ENCODE measurements around the gene SMIM27. TPM values are rescaled to one million over a fixed set of nuclear protein-coding genes. Genes with fewer than 3 reads are reported as not detected.
"Not testable (repeated sequence)": the region's sequence is repeated elsewhere in the genome, so short reads cannot be mapped to it uniquely, and the experiment has no call there.

Gene SMIM27
- total RNA-seq, result 10 to 100 TPM; 15.1 to 17.9 TPM
- long read RNA-seq, partial matches to known transcripts, result 1 of 2 reads
- long read RNA-seq, other reads (novel, unspliced or antisense), result 1 of 2 reads

DNA sequence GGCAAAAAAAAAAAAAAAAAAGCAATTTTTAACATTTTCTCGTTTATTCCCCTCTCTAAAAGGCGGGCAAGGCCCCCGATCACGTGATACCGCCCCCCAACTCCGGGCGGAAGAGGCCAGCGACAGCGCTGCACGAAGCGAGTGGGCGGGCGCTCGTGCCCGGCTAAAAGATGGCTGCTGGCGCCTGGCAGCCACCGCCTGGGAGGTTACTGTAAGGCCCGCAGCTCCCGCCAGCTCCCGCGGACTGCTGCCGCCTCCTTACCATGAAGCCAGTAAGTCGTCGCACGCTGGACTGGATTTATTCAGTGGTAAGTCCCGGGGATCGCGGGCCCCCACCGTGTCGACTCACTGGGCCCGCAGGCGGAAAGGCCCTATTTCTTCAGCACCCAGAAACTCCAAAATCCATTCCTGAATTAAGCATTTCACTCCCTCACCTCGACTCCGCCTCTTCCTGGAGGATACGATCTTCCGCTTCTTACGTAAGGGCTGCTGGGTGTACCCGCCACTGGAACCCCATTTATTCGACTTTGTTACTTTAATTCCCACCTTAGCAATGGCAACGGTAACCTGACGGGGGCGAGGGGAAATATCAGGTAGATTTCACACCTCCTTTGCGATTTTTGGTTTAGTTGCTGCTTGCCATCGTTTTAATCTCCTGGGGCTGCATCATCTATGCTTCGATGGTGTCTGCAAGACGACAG, at the start of gene SMIM27, which contains the start of gene TOPORS:
Gene SMIM27 (plus strand): TSS at position 156 of the 701 bp plus-strand sequence. CDS start 108 bp downstream, at position 264.
Gene TOPORS (minus strand): TSS at position 415 of the 701 bp plus-strand sequence. CDS start 150 bp downstream, at position 265.
- intact Hi-C loops (cut with DNase I), result no loop called here

GRCh38 chr9:32502464-32502863, 49.7 kb upstream of the SMIM27 start:
- intact Hi-C loops (cut with DNase I), result no loop called here
- DNase-seq (no peak), ATAC-seq (no peak)

More for the DNA sequence above, at the start of gene SMIM27, which contains the start of gene TOPORS:
- ATAC-seq (peak; percentile 92 to 96), DNase-seq (peak; percentile 94)

- DNase-seq (no peak), ATAC-seq (no peak)
- intact Hi-C loops (cut with DNase I), result no loop called here
Observed at GRCh38 chr9:32503008-32503407, 49.1 kb upstream of the SMIM27 start.

DNA sequence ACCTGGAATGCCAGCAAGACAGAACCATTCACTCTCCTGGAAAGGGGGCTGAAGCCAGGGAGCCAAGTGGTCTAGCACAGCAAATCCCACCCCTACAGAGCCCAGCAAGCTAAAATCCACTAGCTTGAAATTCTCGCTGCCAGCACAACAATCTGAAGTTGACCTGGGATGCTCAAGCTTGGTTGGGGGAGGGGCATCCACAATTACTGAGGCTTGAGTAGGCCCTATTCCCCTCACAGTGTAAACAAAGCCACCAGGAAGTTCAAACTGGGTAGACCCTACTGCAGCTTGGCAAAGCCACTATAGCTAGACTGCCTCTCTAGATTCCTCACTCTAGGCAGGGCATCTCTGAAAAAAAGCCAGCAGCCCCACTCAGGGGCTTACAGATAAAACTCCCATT, 43.4 kb upstream of the SMIM27 start:
- ATAC-seq (no peak), DNase-seq (no peak)
- intact Hi-C loops (cut with DNase I), result no loop called here

DNA sequence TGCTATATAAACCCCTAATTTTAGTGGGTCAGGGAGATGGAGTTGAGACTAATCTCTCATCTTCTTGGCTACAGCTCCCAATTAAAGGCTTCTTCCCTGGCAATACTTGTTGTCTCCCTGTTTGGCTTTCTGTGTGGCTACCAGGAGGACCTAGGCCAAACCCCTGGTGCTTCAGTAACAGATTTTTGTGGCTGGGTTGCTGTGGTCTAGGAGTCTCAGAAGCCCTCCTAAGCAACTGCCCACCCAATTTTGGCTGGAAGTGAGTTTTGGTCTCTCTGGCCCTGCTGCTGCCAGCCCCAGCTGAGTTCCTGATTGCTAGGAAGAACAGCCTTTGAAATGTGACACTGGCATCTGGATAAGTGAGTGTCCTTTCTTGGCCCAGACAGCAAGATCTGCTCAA, 35.9 kb upstream of the SMIM27 start:
- intact Hi-C loops (cut with DNase I), result no loop called here
- DNase-seq (no peak), ATAC-seq (no peak)

GRCh38 chr9:32518276-32518675, 33.9 kb upstream of the SMIM27 start:
- no peak for DNase-seq
- no peak for ATAC-seq
- intact Hi-C loops (cut with DNase I), result no loop called here

DNA sequence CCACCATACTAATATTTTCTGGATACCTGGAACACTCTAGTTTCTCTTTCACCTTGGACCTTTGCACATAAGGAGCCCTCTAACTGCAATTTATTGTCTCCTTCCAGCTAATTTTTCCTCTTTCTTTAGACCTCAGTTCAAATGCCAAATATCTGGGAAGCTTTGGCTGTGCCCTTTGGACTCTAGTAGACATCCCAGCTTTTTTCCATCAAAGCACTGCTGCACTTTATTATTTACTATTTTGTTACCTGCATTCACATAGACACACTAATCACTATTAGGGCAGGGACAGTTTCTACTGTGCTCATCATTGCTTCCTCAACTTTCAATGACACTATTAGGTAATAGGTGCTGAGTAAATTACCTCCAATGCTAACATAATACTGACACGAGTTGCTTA, 28.2 kb upstream of the SMIM27 start:
- no peak for ATAC-seq
- no peak for DNase-seq
- intact Hi-C loops (cut with DNase I), result no loop called here

DNA sequence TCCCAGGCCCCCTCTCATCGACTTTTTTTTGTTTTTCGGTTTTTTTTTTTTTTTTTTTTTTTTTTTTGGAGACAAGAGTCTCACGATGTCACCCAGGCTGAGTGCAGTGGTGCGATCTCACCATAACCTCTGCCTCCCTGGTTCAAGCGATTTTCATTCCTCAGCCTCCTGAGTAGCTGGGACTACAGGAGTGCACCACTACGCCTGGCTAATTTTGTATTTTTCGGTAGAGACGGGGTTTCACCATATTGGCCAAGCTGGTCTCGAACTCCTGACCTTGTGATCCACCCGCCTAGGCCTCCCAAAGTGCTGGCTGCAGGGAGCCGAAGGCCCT, 27.6 kb upstream of the SMIM27 start:
- ATAC-seq; intact Hi-C loops (cut with DNase I); DNase-seq: not testable (repeated sequence)

- DNase-seq (no peak), ATAC-seq (peak; percentile 12 to 45)
- intact Hi-C loops (cut with DNase I), result no loop called here
Observed at GRCh38 chr9:32524892-32525708, 27.0 kb upstream of the SMIM27 start.

- intact Hi-C loops (cut with DNase I), result no loop called here
- DNase-seq (no peak), ATAC-seq (no peak)
Observed at GRCh38 chr9:32525709-32526030, 26.5 kb upstream of the SMIM27 start.

DNA sequence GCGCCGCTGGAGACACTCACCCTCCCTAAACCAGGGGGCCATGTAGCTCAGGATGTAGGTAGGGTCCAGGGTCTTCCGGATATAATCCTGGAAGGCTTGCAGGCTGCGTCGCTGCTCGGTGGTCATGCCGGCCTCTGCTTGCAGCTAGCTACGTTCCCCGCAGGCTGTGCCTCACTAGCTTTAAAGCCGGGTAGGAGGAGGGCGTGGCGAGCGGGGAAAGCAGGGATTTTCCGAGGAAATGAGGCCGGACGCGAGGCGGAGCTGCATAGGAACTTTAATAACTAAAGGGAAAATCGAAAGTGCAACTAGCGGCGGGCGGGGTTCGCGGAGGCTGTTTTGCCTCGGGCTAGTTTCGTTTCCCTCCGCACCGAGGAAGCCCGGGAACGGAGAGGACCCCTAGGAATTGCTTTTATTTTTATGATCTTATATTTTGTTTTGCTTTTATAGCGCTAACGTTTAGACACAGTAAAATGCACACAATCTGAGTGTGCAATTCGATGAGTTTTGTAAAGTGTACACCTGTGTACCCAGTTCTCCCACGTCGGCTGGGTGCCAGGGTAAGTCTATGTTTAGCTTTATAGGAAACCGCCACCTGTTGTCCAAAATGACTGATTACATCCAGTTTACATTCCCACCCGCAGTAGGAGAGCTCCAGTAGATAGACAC, 26.0 kb upstream of the SMIM27 start, which contains the start of gene RIGI:
Gene RIGI (minus strand): TSS at position 156 of the 666 bp plus-strand sequence. CDS start 30 bp downstream, at position 126.
- peak; percentile 95 to 97 for ATAC-seq
- intact Hi-C loops (cut with DNase I), result no loop called here
- DNase-seq, result peak; percentile 96

DNA sequence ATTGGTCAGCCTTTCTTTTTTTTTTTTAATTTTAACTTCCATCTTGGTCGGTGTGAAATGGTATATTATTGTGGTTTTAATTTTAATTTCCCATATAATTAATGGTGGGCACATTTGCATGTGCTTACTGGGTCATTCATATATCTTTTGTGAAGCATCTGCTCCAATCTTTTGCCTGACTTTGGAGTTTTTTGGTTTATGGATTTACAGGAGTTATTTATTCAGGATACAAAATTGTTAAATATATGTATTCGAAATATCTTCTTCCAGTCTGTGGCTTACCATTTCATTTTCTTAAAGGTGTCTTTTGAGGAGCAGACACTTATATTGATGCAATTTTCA, 25.4 kb upstream of the SMIM27 start:
- intact Hi-C loops (cut with DNase I), result no loop called here
- DNase-seq, result no peak
- ATAC-seq, result no peak

- DNase-seq (no peak), ATAC-seq (no peak)
- intact Hi-C loops (cut with DNase I), result loop anchor here in 1 of 2 donors (5.0 kb wide), 1 partner anchor 46 kb away; no protein-coding TSS in a partner anchor
Observed at GRCh38 chr9:32533336-32533735, 18.8 kb upstream of the SMIM27 start.

- no peak for DNase-seq
- intact Hi-C loops (cut with DNase I), result loop anchor here in 1 of 2 donors (5.0 kb wide), 1 partner anchor 47 kb away; no protein-coding TSS in a partner anchor
- ATAC-seq, result no peak
Observed at GRCh38 chr9:32533816-32534215, 18.3 kb upstream of the SMIM27 start.

- intact Hi-C loops (cut with DNase I), result no loop called here
- ATAC-seq (no peak), DNase-seq (no peak)
Observed at GRCh38 chr9:32543047-32543446, 9.1 kb upstream of the SMIM27 start.

- ATAC-seq, result no peak
- intact Hi-C loops (cut with DNase I), result no loop called here
- no peak for DNase-seq
Observed at GRCh38 chr9:32545884-32546283, 6.2 kb upstream of the SMIM27 start.

DNA sequence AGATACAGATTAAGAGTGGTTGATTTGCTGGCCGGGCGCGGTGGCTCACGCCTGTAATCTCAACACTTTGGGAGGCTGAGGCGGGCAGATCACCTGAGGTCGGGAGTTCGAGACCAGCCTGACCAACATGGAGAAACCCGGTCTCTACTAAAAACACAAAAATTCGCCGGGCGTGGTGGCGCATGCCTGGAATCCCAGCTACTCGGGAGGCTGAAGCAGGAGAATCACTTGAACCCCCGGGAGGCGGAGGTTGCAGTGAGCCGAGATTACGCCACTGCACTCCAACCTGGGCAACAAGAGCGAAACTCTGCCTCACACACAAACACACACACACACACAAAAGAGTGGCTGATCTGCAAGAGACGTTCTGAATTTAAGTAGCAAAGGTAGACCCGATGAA, 3.9 kb upstream of the SMIM27 start:
- intact Hi-C loops (cut with DNase I); ATAC-seq; DNase-seq: not testable (repeated sequence)

DNA sequence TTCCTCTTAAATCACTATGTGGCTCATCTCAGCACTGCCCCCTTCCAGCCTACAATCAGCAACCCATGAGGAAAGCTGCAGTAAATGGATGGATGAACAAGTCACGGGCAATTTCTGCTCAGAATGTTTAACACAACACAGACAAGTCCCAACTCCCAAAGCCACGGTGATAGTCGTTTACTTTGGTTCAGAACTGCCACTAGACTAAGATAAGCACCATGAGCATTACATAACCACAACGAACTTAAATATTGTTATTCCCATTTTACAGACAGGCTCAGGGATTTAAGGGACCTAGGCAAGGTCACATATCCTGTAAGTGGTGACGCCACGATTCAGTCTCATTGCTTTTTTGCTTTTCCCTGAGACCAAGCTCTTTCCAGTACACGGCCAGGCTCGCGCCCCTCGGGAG, 2.0 kb upstream of the SMIM27 start:
- no peak for ATAC-seq
- intact Hi-C loops (cut with DNase I), result loop anchor here in 1 of 2 donors (2.0 kb wide), 1 partner anchor 23 kb away; the partner anchor contains the start of gene NDUFB6
- DNase-seq, result no peak

DNA sequence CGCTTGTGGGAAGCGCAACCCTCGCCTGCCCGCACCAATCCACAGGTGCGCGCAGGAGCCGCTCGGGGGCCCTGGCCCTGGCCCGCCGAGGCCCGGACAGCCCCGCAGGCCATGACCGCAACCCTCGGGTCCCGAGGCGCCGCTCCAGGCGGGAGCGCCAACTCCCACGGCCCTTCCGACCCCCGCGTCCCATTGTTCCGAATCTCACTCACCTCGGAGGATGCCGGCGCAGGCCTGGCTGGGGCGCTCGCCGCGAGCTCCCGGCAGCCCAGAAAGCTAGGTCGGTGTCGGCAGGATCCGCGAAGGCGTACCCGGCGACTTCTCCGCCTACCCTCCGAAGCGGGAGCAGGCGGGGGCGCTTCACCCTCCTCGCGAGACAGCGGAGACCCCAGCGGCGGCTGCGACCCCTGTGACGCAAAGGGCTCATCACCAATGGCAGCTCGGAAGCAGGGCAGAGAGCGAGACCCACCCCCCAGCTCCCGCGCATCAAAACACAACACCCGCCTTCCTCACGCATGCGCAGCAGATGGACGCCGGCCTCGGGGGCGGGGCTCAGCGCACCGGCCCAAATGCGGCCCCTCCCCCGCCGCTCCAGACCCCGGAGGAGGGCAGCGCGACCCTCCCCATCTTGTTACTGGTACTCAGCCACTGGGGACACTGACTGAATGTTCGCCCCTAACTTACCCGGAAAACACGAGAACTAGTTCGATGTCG, 1.4 kb upstream of the SMIM27 start:
- intact Hi-C loops (cut with DNase I), result loop anchor here in 1 of 2 donors (2.0 kb wide), 1 partner anchor 22 kb away; the partner anchor contains the start of gene NDUFB6
- peak; percentile 93 for DNase-seq
- peak; percentile 89 for ATAC-seq
